GM19395 (cell line): ENCODE results near the gene GP2.
"Not testable (repeated sequence)": the region's sequence is repeated elsewhere in the genome, so short reads cannot be mapped to it uniquely, and the experiment has no call there.

Experiments used
- ATAC-seq: cut with Tn5 transposase; IDR thresholded peaks from one replicate; pipeline ENCODE4 v1.9.1; 2021; ENCODE audit warnings: mild to moderate bottlenecking, moderate library complexity; ENCODE audit not compliant: unreplicated experiment

The GP2 gene

GRCh38 chr16:20326321-20326720 is 992 bp downstream of the GP2 start:
- no peak for ATAC-seq

GRCh38 chr16:20325005-20325404 is 2.3 kb downstream of the GP2 start:
- no peak for ATAC-seq

- no peak for ATAC-seq
Measured at GRCh38 chr16:20323591-20324117, 3.7 kb downstream of the GP2 start.

- ATAC-seq, result no peak
Measured at GRCh38 chr16:20322696-20323095, 4.6 kb downstream of the GP2 start.

- no peak for ATAC-seq
Measured at GRCh38 chr16:20321671-20322070, 5.6 kb downstream of the GP2 start.

- ATAC-seq, result not testable (repeated sequence)
Measured at GRCh38 chr16:20321051-20321450, 6.3 kb downstream of the GP2 start.

- no peak for ATAC-seq
Measured at GRCh38 chr16:20320592-20320991, 6.7 kb downstream of the GP2 start.

- ATAC-seq, result no peak
Measured at GRCh38 chr16:20320178-20320577, 7.1 kb downstream of the GP2 start.

- ATAC-seq, result no peak
Measured at GRCh38 chr16:20319406-20319805, 7.9 kb downstream of the GP2 start.

GRCh38 chr16:20318437-20318836 is 8.9 kb downstream of the GP2 start:
- no peak for ATAC-seq

GRCh38 chr16:20318006-20318405 is 9.3 kb downstream of the GP2 start:
- ATAC-seq, result no peak

GRCh38 chr16:20317117-20317516 is 10.2 kb downstream of the GP2 start:
- ATAC-seq, result no peak

- no peak for ATAC-seq
Measured at GRCh38 chr16:20316715-20317114, 10.6 kb downstream of the GP2 start.

- no peak for ATAC-seq
Measured at GRCh38 chr16:20315764-20316163, 11.5 kb downstream of the GP2 start.

GRCh38 chr16:20314575-20314974 is 12.7 kb downstream of the GP2 start:
- ATAC-seq, result no peak

- ATAC-seq, result no peak
Measured at GRCh38 chr16:20313741-20314140, 13.6 kb downstream of the GP2 start.

- ATAC-seq, result not testable (repeated sequence)
Measured at GRCh38 chr16:20312536-20313095, 14.7 kb downstream of the GP2 start.

GRCh38 chr16:20311548-20311947 is 15.8 kb downstream of the GP2 start:
- no peak for ATAC-seq

- no peak for ATAC-seq
Measured at GRCh38 chr16:20310421-20311395, 16.6 kb downstream of the GP2 start.

GRCh38 chr16:20309786-20310185 is 17.5 kb downstream of the GP2 start:
- ATAC-seq, result no peak

GRCh38 chr16:20308801-20309590 is 18.3 kb downstream of the GP2 start:
- ATAC-seq, result no peak
